Caki2 (cell line): Measurements from ENCODE around the gene BACH2. TPM values are rescaled to one million over a fixed set of nuclear protein-coding genes. Genes with fewer than 3 reads are reported as not detected.
A peak's percentile ranks its signal among the peaks of the same experiment; 100 is the strongest.

ENCODE experiments used
- DNase-seq: peaks from one replicate; pipeline ENCODE4 v3.0.0-alpha.2; 2015; ENCODE audit warnings: low read depth
- in situ Hi-C: cut with HindIII; loops from 2 replicates; pipeline ENCODE4 v1.10.0; 2016; ENCODE audit warnings: low sequenced_read_pairs, low pct_unique_long_range_greater_than_20kb, mixed read lengths
- total RNA-seq: library from RNA; depleted of rRNA; stranded (reverse); fragments of >200 nt; shearing (Covaris generic); gene quantifications from 2 replicates; pipeline ENCODE4 v1.2.3, GENCODE V29; 2014; ENCODE audit warnings: low replicate concordance

Gene BACH2
- total RNA-seq, 1 experiment from 2014 or later, result 8.1 TPM

DNA sequence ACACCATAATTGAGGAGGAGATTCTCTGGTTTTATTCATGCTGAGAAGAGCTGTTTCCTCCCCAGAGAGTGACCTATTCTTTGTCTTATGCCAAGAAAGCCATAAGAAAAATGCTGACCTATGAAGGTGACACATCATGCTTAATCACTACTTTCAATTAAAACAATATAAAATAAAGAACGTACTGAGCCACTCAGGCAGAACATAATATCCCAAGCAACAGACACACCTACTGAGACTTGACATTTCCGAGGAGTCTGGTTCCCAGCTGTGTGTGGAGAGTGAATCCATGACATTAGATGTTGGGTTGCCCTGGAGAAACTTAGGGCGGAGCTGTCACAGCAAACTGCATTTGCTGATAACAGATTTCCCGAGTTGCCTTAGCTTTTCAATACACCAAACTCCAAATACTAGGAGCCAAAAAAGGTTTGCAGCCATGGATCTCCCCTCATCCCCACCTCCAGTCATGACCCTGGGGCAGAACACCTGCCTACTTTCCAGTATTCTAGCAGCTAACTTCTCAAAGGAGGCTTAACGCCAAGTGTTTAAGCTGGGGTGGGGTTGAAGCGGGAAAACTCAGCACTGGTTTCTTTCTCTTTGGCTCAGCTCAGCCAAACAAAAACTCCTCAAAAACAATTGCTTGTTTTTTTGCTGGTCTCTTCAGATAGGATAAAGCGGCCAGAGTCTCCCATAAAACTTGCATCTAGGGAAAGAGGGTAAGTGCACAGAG is 92.2 kb downstream of the BACH2 start:
- in situ Hi-C loops, result no loop called here

DNA sequence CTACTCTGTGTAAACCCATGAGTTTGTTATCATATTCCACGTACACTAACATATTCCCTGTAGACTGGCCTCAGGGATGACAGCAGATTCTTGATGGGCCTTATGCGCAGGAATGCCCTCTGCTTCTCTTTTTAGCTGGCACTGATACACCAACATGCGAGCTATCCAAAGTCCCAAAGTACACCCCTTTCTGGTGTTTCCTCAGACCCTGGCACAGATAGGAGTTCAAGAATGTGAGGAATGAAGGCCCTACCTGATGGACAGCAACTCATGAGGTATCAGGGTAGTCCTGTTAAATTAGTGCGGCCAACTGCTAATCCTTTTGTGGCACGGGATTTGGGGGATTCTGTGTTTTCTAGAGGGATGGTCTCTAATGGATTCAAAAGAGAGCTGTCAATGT is 93.0 kb downstream of the BACH2 start:
- in situ Hi-C loops, result no loop called here
- no peak for DNase-seq

More for the DNA sequence above, 92.2 kb downstream of the BACH2 start:
- peak; percentile 75 for DNase-seq

DNA sequence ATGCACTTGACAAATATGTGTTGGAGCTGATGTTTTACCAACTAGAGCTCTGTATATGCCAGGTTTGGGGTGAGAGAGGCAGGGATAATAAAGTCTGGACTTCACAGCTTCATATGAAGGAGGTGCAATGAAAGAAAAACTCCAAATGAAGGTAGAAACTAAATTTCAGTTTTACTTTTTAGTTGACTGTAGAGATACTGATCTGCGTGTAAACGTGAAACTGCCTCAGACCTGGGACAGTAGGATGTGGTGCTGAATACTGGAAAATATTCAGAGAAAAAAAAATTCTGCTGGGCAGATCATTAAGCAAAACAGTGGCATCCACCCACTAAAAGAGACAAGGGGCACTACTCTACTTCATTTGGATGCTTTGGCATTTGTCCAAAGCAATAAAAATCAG is 94.5 kb downstream of the BACH2 start:
- DNase-seq, result no peak
- in situ Hi-C loops, result no loop called here

DNA sequence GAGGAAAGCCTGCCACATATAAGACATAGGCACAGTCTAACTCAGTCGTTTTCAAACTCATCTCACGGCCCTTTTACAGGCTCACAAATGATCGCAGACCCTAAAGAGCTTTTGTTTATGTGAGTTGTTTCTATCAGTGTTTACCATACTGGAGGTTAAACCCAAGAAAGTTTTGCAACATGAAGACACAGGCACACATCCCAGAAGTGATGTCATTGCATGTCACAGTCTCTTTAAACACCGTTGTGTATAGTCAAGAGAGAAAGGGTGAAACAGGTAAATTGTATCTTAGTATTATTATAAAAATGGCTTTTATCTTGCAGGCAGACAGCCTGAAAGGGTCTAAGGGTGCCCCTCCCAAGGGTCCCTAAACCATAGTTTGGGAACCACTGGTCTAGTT is 96.7 kb downstream of the BACH2 start:
- in situ Hi-C loops, result no loop called here
- no peak for DNase-seq

DNA sequence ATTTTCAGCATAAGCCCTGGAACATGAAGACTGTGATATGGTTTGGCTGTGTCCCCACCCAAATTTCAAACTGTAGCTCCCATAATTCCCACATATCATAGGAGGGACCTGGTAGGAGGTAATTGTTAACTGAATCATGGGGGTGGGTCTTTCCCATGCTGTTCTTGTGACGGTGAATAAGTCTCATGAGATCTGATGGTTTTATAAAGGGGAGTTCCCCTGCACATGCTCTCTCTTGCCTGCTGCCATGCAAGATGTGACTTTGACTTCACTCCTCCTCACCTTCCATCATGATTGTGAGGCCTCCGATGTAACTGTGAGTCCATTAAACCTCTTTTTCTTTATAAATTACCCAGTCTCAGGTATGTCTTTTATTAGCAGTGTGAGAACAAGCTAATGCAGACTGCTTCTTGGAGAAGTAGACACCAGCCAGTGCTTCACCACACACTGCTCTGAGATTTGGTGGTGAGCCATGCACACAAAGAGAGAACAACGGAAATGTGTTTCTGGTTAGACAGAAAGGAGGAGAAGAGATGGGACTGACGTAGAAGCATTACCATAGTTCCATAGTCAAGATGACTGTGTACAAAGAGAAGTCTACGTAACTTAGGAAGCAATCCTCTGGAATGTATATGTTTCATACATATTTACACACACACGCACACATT is 97.8 kb downstream of the BACH2 start:
- DNase-seq, result no peak
- in situ Hi-C loops, result no loop called here

DNA sequence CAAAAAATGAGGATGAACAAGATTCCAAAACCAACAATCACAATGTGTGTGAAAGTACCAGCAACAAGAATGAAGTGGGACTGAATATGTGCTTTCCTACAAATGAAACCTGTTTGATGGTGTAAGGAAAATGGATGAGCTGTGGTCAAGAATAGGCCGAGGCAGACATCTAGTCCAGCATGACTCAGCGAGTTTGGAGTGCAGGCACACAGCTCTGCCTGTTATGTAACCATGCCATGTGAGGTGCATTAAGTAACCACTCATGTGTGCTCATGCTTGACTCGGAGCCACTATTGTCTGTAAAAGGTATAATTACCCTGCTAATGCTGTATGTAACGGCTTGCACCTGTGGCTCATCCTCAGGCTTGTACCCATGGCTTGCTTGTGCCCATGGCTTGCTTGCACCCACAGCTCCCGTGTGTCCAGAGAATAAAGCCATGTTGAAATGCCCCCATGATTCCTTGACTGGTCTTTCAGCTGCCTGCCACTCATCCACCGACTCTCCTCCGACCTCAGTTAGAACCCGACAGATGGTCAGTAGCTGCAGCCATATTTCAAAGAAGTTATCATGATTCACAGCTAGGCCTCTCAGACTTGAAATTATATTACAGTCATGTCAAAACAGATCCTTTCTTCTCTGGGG is 98.7 kb downstream of the BACH2 start:
- DNase-seq, result peak; percentile 71
- in situ Hi-C loops, result no loop called here

DNA sequence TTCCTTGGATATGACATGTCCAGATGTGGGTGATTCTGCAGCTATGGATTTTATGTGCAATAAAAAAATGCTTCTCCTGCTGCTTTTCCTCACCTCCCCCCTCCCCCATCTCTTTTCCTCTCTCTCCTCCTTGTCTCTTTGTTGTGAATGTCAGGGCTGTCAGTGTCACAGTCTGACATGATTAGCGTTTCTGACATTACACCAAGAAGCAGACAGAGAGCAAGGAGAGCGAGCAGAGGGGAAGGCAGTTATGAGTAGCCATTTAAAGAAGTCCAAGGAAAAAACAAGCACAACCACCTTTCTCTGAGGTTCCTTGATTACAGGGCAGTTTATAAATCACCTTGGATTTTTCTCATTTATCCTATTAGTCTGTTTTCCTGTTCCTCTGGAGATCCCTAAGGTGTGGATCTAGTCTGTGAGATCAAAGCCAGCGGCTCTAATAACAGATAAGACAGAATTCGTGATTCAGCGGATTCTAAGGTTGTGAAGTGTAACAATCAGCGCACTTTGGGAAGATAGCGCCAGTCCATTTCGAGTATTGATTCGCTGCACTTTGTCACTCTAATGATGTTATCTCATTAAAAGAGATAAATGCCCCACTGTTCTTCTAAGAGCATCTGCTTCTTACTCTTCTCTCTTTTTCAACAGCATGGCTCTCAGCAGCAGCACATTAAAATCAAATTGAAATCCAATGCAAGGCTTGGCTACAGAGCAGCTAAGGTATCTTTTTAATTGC is 101.4 kb downstream of the BACH2 start:
- in situ Hi-C loops, result no loop called here
- no peak for DNase-seq

DNA sequence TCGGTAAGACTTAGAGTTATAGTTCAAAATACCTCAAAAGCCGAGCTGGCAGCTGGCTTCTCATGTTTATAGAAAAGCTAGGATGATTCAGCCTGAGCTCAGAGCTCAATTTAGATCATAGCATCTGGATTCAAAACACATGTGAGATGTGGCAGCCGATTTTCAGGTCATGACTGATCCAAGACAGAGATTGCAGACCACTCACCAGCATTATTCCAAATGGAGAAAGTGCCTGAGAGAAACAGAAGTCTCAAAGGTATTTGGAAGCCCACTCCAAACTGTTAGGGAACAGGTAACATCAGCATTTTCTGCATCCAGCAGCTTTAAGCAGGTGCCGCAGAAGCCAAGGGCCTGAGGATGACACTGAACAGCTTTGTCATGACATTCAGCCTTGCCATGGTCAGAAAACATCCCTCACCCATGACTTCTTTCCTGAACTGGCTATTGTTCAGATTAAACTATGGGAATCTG is 102.2 kb downstream of the BACH2 start:
- in situ Hi-C loops, result no loop called here
- peak; percentile 26 for DNase-seq

DNA sequence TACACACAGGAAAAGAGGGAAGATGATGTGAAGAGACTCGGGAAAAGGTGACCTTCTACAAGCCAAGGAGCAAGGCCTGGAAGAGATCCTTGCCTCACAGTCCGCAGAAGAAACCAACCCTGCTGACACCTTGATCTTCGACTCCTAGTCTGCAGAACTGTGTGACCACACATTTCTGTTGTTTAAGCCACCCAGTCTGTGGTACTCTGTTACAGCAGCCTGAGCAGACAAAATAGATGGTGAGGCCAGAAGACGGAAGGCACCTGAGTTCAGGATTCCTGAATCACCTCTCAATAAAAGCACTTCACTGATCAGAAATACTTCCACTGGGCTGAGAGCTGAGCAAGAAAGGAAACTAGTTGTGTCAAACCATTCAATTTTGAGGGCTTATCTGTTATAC is 103.3 kb downstream of the BACH2 start:
- in situ Hi-C loops, result no loop called here
- DNase-seq, result no peak

DNA sequence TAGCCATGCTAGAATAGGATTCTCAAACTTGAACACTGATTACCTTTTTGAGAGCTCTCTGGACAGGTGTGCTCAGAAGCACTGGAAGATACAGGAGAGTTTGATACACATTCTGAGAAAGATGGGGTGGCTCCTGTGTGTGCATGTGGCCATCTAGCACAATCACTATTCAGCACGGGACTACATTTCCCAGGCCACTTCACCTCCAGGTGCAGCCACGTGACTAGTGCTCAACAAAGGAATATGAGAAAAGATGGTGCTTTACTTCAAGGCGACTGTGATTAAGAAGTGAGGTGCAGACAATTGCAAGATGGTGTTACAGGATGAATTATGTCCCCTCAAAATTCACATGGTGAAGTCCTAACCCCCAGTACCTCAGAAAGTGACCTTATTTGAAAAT is 103.8 kb downstream of the BACH2 start:
- in situ Hi-C loops, result no loop called here

DNA sequence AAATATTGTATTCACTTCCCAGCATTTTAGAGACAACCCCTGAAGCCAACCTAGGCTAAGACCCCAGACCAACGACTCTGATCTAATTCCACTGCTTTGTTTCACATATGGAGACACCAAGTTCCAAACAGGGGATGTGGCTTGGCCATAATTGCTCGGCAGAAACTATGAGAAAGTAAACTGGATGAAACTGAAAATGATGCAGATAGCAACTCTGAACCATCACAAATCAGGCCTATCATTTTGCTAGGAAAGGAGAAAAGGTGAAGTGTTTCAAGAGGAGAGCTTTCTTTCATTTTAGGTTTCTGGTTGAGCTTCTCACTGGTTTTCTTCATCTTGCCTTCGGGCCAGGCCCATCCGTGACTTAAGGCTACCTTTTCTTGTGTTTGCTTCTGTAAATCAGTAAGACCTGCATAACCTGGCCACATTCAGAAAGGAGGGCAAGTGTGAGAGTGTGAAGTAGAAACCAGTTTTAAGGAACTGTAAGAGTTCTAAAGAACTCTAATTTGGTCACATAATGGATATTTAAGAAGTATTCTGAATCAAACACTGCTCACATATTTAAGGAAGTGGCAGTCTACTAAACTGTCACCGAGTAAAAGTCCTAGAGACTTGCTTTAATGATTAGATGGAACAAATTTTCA is 105.8 kb downstream of the BACH2 start:
- DNase-seq, result no peak
- in situ Hi-C loops, result no loop called here

More for the DNA sequence above, 103.8 kb downstream of the BACH2 start:
- no peak for DNase-seq

DNA sequence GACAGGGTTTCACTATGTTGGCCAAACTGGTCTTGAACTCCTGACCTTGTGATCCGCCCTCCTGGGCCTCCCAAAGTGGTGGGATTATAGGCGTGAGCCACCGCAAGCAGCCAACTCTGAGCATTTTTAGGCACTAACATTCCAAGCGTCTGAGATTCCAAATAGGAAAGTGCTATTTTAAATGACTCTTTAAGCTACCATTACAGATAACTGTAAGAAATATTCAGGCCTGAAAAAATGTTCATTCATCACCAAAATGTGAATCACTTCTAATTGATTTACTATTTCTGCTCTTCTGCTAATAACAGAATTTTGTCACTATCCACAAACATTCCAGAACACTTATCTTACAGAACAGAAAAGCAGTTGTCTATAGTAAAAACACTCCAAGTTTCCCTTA is 106.5 kb downstream of the BACH2 start:
- DNase-seq, result no peak
- in situ Hi-C loops, result no loop called here

DNA sequence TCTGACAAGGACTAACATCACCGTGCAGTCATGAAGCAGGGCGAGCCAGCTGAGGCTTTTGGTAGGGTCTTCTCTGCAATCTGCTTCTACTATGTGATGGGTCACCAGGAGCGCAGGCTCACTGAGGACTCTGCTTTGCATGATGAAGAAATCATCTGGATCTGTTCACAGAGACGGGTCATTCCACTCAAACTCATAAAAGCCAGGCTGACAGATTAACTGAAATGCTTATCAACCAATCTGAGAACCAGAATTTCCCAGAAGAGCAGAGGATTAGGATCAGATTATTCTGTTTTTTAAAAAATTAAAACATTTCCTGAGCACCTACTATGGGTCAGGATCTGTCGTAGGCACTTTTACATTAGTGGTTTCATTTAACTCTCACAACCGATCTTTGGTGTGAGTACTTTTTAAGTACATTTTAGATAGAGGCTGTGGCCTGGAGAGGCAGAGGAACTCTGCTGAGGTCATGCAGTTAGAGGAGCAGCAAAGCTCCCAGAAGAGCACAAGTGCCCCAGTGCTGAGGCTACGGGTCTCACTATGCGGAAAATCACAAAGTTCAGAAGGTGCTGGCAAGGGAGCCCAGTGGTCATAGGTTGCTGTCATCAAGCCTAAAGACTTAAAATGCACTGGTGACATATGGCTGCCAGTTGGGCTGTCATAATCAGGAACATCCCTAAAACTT is 109.1 kb downstream of the BACH2 start:
- in situ Hi-C loops, result no loop called here
- DNase-seq, result no peak

DNA sequence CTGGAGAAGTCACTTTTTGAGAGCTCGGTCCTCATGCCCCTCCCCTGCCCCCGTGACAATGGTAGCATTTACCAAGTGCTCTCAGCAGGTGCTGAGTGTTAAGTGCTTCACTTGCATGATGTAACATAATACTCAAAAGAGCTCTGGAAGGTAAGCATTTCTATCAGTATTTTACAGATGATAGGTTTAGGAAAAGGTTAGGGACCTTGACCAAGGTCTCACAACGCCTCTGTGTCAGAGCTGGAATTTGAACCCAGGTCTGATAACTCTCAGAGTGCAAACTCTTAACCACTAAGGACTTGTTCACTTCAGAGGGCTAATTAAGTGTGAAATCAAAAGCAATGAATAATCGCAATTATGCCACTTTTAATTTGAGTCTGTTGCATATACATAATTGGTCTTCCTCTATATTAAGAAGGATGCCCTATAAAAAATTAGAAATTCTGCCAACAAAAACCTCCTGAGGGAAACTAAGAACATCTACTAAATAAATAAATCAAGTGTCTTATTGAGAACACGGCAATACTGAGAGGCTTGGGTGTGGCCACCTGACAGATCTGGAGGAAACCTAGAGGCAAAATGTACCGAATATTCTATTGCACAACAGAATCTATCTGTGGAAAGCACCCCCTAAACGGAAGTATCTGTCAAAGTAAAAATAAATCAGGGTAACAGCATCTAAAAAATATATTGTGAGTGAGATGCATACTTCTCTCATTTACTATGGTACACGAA is 109.8 kb downstream of the BACH2 start:
- in situ Hi-C loops, result no loop called here
- DNase-seq, result no peak

DNA sequence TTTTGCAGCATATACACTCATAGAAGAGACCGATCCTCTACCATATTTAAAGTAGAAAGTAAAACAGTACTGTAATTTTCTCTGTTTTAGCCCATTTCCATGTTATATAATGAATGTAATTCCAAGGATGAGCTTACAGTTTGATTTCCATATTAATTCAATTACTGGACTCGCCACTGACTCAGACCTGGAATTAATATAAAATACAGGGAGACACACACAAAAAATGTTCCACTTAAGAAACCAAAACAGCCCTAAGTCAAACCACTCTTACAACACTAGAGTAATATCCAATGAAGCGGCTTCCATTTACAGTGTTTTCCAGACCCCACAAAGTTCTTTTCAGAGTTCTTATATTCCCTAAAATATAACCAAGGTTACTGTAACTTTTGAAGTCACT is 110.6 kb downstream of the BACH2 start:
- in situ Hi-C loops, result no loop called here
- DNase-seq, result no peak

DNA sequence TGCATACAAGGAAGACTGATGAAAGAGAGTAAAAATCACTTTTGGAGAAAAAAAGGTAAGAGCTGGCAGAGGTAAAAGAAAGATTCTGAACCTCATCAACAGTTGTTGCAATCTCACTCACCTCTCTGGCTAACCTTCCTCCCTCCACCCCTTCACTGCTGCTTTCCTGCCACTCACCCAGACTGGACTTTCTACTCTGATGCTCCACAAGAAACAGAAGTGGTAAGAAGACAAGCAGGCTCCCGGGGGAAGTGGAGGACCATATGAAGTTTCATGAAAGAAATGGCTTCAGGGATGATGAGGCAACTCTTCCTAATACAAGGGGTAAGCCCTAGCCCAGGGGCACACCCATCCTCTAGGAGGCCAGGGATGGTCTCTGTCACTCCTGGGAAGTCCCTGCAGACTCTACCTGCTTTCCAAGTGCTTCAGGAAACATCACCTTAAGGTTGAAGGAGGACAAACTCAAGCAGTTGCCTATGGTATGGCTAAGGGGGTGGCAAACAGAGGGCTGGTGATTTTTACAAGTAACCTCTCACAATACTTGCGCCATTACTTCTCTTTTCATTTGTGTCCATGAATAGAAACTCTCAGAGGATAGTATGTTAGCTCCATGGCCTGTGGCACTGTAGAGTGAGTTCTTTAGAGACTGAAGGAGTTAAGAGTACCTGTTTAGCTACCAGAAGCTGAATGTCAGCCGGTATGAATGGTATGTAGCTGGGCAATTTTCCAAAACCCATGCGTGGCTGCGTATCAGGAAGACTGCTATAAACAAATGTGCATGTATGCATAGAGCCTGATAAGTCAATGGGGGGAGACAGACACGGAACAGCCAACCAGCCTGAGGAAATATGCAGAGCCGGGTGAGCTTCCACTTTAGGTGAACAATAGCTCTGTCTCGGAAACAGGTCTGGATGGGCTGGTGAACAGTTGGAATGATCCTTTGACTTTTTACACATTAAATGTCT is 112.0 kb downstream of the BACH2 start:
- in situ Hi-C loops, result no loop called here
- DNase-seq, result peak; percentile 75
